ENCODE measurements around the gene NCOA7.

DNA sequence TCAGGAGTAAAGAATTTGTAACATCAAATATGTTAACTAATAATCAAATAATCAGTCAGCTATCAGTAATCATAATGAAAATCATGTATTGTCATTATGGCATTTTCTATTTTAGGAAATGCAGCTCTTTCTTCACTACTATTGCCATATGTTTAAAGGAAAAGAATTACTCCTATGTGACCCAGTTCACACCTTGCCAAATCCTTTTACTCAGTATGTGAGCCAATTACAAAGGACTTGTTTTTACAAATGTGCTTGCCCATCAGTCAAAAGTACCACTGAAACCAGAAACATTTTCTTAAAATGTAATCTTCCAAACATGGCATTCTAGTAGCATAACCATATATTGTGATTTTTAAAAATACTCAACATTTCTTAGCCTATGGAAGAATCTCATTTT is 63.6 kb downstream of the NCOA7 start:
- TF ChIP-seq, protein P1, sequence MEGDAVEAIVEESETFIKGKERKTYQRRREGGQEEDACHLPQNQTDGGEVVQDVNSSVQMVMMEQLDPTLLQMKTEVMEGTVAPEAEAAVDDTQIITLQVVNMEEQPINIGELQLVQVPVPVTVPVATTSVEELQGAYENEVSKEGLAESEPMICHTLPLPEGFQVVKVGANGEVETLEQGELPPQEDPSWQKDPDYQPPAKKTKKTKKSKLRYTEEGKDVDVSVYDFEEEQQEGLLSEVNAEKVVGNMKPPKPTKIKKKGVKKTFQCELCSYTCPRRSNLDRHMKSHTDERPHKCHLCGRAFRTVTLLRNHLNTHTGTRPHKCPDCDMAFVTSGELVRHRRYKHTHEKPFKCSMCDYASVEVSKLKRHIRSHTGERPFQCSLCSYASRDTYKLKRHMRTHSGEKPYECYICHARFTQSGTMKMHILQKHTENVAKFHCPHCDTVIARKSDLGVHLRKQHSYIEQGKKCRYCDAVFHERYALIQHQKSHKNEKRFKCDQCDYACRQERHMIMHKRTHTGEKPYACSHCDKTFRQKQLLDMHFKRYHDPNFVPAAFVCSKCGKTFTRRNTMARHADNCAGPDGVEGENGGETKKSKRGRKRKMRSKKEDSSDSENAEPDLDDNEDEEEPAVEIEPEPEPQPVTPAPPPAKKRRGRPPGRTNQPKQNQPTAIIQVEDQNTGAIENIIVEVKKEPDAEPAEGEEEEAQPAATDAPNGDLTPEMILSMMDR (IDR thresholded peaks at IDR 0.05), result no peak
- no peak for TF ChIP-seq POLR2A (IDR thresholded peaks at IDR 0.05)

All from thyroid gland (tissue), 4 donors.